ENCODE data around the gene HES7.

The HES7 gene

GRCh38 chr17:8147141-8147804 lies 23.4 kb upstream of the HES7 start:
- Histone ChIP-seq H4K8ac (ENCODE audit: low read depth, low read length) (no peak overlapping the region), H3K4me2 (ENCODE audit: low read length) (no peak overlapping the region), H3K4ac (ENCODE audit: low read depth, low read length) (no peak overlapping the region), H3K18ac (ENCODE audit: low read length) (no peak overlapping the region), H2BK15ac (replicated peaks; ENCODE audit: low read depth) (no peak overlapping the region), H3K79me1 (ENCODE audit: low read length) (peaks cover 7% of the 10 kb centered on the region), H3K36me3 (ENCODE audit: control insufficient read depth, insufficient read depth, low read length) (peaks cover 8% of the 10 kb centered on the region), H3K23ac (ENCODE audit: low read length) (no peak overlapping the region), H3K4me3 (ENCODE audit: low read length) (no peak overlapping the region), H2AK5ac (ENCODE audit: low read length) (no peak overlapping the region), H2BK5ac (ENCODE audit: low read length) (no peak overlapping the region), H3K56ac (ENCODE audit: low read length) (no peak overlapping the region), H4K5ac (ENCODE audit: low read length) (no peak overlapping the region), H3K4me1 (ENCODE audit: control insufficient read depth, low read depth, low read length) (peaks cover 2% of the 10 kb centered on the region), H2BK120ac (ENCODE audit: low read depth, low read length) (no peak overlapping the region), H3K9ac (ENCODE audit: low read length) (no peak overlapping the region), H3K27me3 (ENCODE audit: insufficient read depth, low read length, poor library complexity) (no peaks in the 10 kb centered on the region), H3K27ac (ENCODE audit: low read depth, low read length) (no peak overlapping the region), H3K79me2 (ENCODE audit: control insufficient read depth, insufficient read depth, low read length) (peaks cover 2% of the 10 kb centered on the region)
- no CpG with 5 or more reads among the region's 26 CpGs for WGBS (ENCODE audit: extremely low coverage, insufficient coverage, low lambda C conversion rate)
- no peak for DNase-seq

- H3K79me2 ChIP-seq (ENCODE audit: control insufficient read depth, insufficient read depth, low read length): peaks cover 2% of the 10 kb centered on the region
- H3K27ac ChIP-seq (ENCODE audit: low read depth, low read length): no peak overlapping the region
- no peak overlapping the region for H4K5ac ChIP-seq (ENCODE audit: low read length)
- H3K4me1 ChIP-seq (ENCODE audit: control insufficient read depth, low read depth, low read length): peaks cover 2% of the 10 kb centered on the region
- no peak overlapping the region for H2AK5ac ChIP-seq (ENCODE audit: low read length)
- peaks cover 8% of the 10 kb centered on the region for H3K36me3 ChIP-seq (ENCODE audit: control insufficient read depth, insufficient read depth, low read length)
- H3K18ac ChIP-seq (ENCODE audit: low read length): no peak overlapping the region
- no peak overlapping the region for H3K23ac ChIP-seq (ENCODE audit: low read length)
- H3K56ac ChIP-seq (ENCODE audit: low read length): no peak overlapping the region
- H3K4me2 ChIP-seq (ENCODE audit: low read length): no peak overlapping the region
- H2BK5ac ChIP-seq (ENCODE audit: low read length): no peak overlapping the region
- no CpG with 5 or more reads among the region's 14 CpGs for WGBS (ENCODE audit: extremely low coverage, insufficient coverage, low lambda C conversion rate)
- H3K4me3 ChIP-seq (ENCODE audit: low read length): no peak overlapping the region
- no peak overlapping the region for H3K9ac ChIP-seq (ENCODE audit: low read length)
- no peak overlapping the region for H4K8ac ChIP-seq (ENCODE audit: low read depth, low read length)
- no peak overlapping the region for H2BK15ac ChIP-seq (replicated peaks; ENCODE audit: low read depth)
- peaks cover 7% of the 10 kb centered on the region for H3K79me1 ChIP-seq (ENCODE audit: low read length)
- no peak overlapping the region for H2BK120ac ChIP-seq (ENCODE audit: low read depth, low read length)
- no peak for DNase-seq
- no peak overlapping the region for H3K4ac ChIP-seq (ENCODE audit: low read depth, low read length)
- no peaks in the 10 kb centered on the region for H3K27me3 ChIP-seq (ENCODE audit: insufficient read depth, low read length, poor library complexity)
These were observed 22.7 kb upstream of the HES7 start for GRCh38 chr17:8146381-8147140.

GRCh38 chr17:8145811-8146210 lies 21.9 kb upstream of the HES7 start:
- no peak overlapping the region for H3K4me2 ChIP-seq (ENCODE audit: low read length)
- no peak overlapping the region for H2BK5ac ChIP-seq (ENCODE audit: low read length)
- no peak overlapping the region for H3K9ac ChIP-seq (ENCODE audit: low read length)
- peaks cover 8% of the 10 kb centered on the region for H3K36me3 ChIP-seq (ENCODE audit: control insufficient read depth, insufficient read depth, low read length)
- no peak overlapping the region for H3K18ac ChIP-seq (ENCODE audit: low read length)
- peaks cover under 1% of the 10 kb centered on the region for H3K4me1 ChIP-seq (ENCODE audit: control insufficient read depth, low read depth, low read length)
- no peak overlapping the region for H3K4me3 ChIP-seq (ENCODE audit: low read length)
- H3K79me2 ChIP-seq (ENCODE audit: control insufficient read depth, insufficient read depth, low read length): peaks cover 2% of the 10 kb centered on the region
- no peak overlapping the region for H2AK5ac ChIP-seq (ENCODE audit: low read length)
- no peaks in the 10 kb centered on the region for H3K27me3 ChIP-seq (ENCODE audit: insufficient read depth, low read length, poor library complexity)
- no peak overlapping the region for H4K8ac ChIP-seq (ENCODE audit: low read depth, low read length)
- H3K4ac ChIP-seq (ENCODE audit: low read depth, low read length): no peak overlapping the region
- peaks cover 6% of the 10 kb centered on the region for H3K79me1 ChIP-seq (ENCODE audit: low read length)
- no peak for DNase-seq
- H2BK15ac ChIP-seq (replicated peaks; ENCODE audit: low read depth): no peak overlapping the region
- no peak overlapping the region for H3K27ac ChIP-seq (ENCODE audit: low read depth, low read length)
- no peak overlapping the region for H3K56ac ChIP-seq (ENCODE audit: low read length)
- H3K23ac ChIP-seq (ENCODE audit: low read length): no peak overlapping the region
- no CpG with 5 or more reads among the region's 12 CpGs for WGBS (ENCODE audit: extremely low coverage, insufficient coverage, low lambda C conversion rate)
- no peak overlapping the region for H4K5ac ChIP-seq (ENCODE audit: low read length)
- H2BK120ac ChIP-seq (ENCODE audit: low read depth, low read length): no peak overlapping the region

GRCh38 chr17:8144401-8145231 lies 20.7 kb upstream of the HES7 start:
- no peaks in the 10 kb centered on the region for H3K4me1 ChIP-seq (ENCODE audit: control insufficient read depth, low read depth, low read length)
- DNase-seq: no peak
- no peak overlapping the region for H3K23ac ChIP-seq (ENCODE audit: low read length)
- H2BK15ac ChIP-seq (replicated peaks; ENCODE audit: low read depth): no peak overlapping the region
- no peak overlapping the region for H4K5ac ChIP-seq (ENCODE audit: low read length)
- H3K79me1 ChIP-seq (ENCODE audit: low read length): no peaks in the 10 kb centered on the region
- H3K4ac ChIP-seq (ENCODE audit: low read depth, low read length): no peak overlapping the region
- no peaks in the 10 kb centered on the region for H3K27me3 ChIP-seq (ENCODE audit: insufficient read depth, low read length, poor library complexity)
- H3K27ac ChIP-seq (ENCODE audit: low read depth, low read length): no peak overlapping the region
- H3K4me3 ChIP-seq (ENCODE audit: low read length): no peak overlapping the region
- no peak overlapping the region for H3K18ac ChIP-seq (ENCODE audit: low read length)
- no peaks in the 10 kb centered on the region for H3K79me2 ChIP-seq (ENCODE audit: control insufficient read depth, insufficient read depth, low read length)
- peaks cover 6% of the 10 kb centered on the region for H3K36me3 ChIP-seq (ENCODE audit: control insufficient read depth, insufficient read depth, low read length)
- no peak overlapping the region for H2AK5ac ChIP-seq (ENCODE audit: low read length)
- no peak overlapping the region for H4K8ac ChIP-seq (ENCODE audit: low read depth, low read length)
- H3K9ac ChIP-seq (ENCODE audit: low read length): no peak overlapping the region
- H3K4me2 ChIP-seq (ENCODE audit: low read length): no peak overlapping the region
- no peak overlapping the region for H2BK5ac ChIP-seq (ENCODE audit: low read length)
- WGBS (ENCODE audit: extremely low coverage, insufficient coverage, low lambda C conversion rate): no CpG with 5 or more reads among the region's 15 CpGs
- H3K56ac ChIP-seq (ENCODE audit: low read length): no peak overlapping the region
- H2BK120ac ChIP-seq (ENCODE audit: low read depth, low read length): no peak overlapping the region

GRCh38 chr17:8143581-8144400 lies 19.9 kb upstream of the HES7 start:
- H3K36me3 ChIP-seq (ENCODE audit: control insufficient read depth, insufficient read depth, low read length): peaks cover 6% of the 10 kb centered on the region
- no peak overlapping the region for H3K23ac ChIP-seq (ENCODE audit: low read length)

More at GRCh38 chr17:8143581-8144400, 19.9 kb upstream of the HES7 start:
- no peak overlapping the region for H3K4ac ChIP-seq (ENCODE audit: low read depth, low read length)
- H3K27ac ChIP-seq (ENCODE audit: low read depth, low read length): no peak overlapping the region
- no peak overlapping the region for H3K4me3 ChIP-seq (ENCODE audit: low read length)
- H3K18ac ChIP-seq (ENCODE audit: low read length): no peak overlapping the region
- H2BK120ac ChIP-seq (ENCODE audit: low read depth, low read length): no peak overlapping the region
- H3K56ac ChIP-seq (ENCODE audit: low read length): no peak overlapping the region
- no peak overlapping the region for H3K9ac ChIP-seq (ENCODE audit: low read length)
- H3K79me2 ChIP-seq (ENCODE audit: control insufficient read depth, insufficient read depth, low read length): no peaks in the 10 kb centered on the region
- no peak overlapping the region for H3K4me2 ChIP-seq (ENCODE audit: low read length)
- H4K8ac ChIP-seq (ENCODE audit: low read depth, low read length): no peak overlapping the region
- H2BK15ac ChIP-seq (replicated peaks; ENCODE audit: low read depth): no peak overlapping the region
- H3K27me3 ChIP-seq (ENCODE audit: insufficient read depth, low read length, poor library complexity): no peaks in the 10 kb centered on the region
- no peak overlapping the region for H2BK5ac ChIP-seq (ENCODE audit: low read length)
- no peak for DNase-seq
- H3K4me1 ChIP-seq (ENCODE audit: control insufficient read depth, low read depth, low read length): no peaks in the 10 kb centered on the region
- no peak overlapping the region for H4K5ac ChIP-seq (ENCODE audit: low read length)
- no CpG with 5 or more reads among the region's 22 CpGs for WGBS (ENCODE audit: extremely low coverage, insufficient coverage, low lambda C conversion rate)
- H2AK5ac ChIP-seq (ENCODE audit: low read length): no peak overlapping the region
- no peaks in the 10 kb centered on the region for H3K79me1 ChIP-seq (ENCODE audit: low read length)

Data from mesendoderm (in vitro differentiated cells).